Trophoblast cell (in vitro differentiated cells and primary cell): ENCODE measurements around the gene PDE8A.

Experiments used
- DNase-seq, 2 donors: peaks; one replicate each; pipeline ENCODE4 v3.0.0-alpha.2; 2016
- H2AFZ ChIP-seq: 2 replicates; pipeline ENCODE4 v1.6.1; 2013; ENCODE audit warnings: low read length, moderate library complexity, mild to moderate bottlenecking; ENCODE audit not compliant: insufficient read depth, poor library complexity
- H2AK5ac ChIP-seq: 2 replicates; pipeline ENCODE4 v1.6.1; 2013; ENCODE audit warnings: mild to moderate bottlenecking, low read length
- H2BK120ac ChIP-seq: 2 replicates; pipeline ENCODE4 v1.6.1; 2013; ENCODE audit warnings: low read length, mild to moderate bottlenecking, moderate library complexity; ENCODE audit not compliant: insufficient read depth, poor library complexity
- H2BK12ac ChIP-seq: 2 replicates; pipeline ENCODE4 v1.6.1; 2013; ENCODE audit warnings: mild to moderate bottlenecking, low read length, moderate library complexity
- H2BK5ac ChIP-seq: 2 replicates; pipeline ENCODE4 v1.6.1; 2013; ENCODE audit warnings: low read length, low read depth, moderate library complexity, mild to moderate bottlenecking; ENCODE audit not compliant: poor library complexity
- H3K14ac ChIP-seq: 2 replicates; pipeline ENCODE4 v1.6.1; 2013; ENCODE audit warnings: mild to moderate bottlenecking, low read length
- H3K18ac ChIP-seq: 2 replicates; pipeline ENCODE4 v1.6.1; 2013; ENCODE audit warnings: mild to moderate bottlenecking, low read length
- H3K23ac ChIP-seq: 2 replicates; pipeline ENCODE4 v1.6.1; 2013; ENCODE audit warnings: low read length
- H3K27ac ChIP-seq: 2 replicates; pipeline ENCODE4 v1.5.1; 2013; ENCODE audit warnings: low read depth, mild to moderate bottlenecking, inconsistent platforms, low read length, moderate library complexity
- H3K27me3 ChIP-seq: 2 replicates; pipeline ENCODE4 v1.6.1; 2013; ENCODE audit warnings: inconsistent platforms, mild to moderate bottlenecking, low read length, moderate library complexity; ENCODE audit not compliant: insufficient read depth
- H3K36me3 ChIP-seq, 2 experiments: 1 replicate in 1 of 2; 2 replicates in 1 of 2; pipeline ENCODE4 v1.6.1; 2013; ENCODE audit warnings: low read length in 2 of 2, mild to moderate bottlenecking in 2 of 2, moderate library complexity in 1 of 2; ENCODE audit not compliant: insufficient read depth in 2 of 2, control insufficient read depth in 1 of 2
- H3K4ac ChIP-seq: 2 replicates; pipeline ENCODE4 v1.6.1; 2013; ENCODE audit warnings: low read depth, mild to moderate bottlenecking, low read length, moderate library complexity
- H3K4me1 ChIP-seq, 2 experiments: 1 replicate in 1 of 2; 2 replicates in 1 of 2; pipeline ENCODE4 v1.6.1; 2013; ENCODE audit warnings: low read length in 2 of 2, mild to moderate bottlenecking in 2 of 2, moderate library complexity in 1 of 2; ENCODE audit not compliant: insufficient read depth in 2 of 2, control insufficient read depth in 1 of 2
- H3K4me2 ChIP-seq: 2 replicates; pipeline ENCODE4 v1.6.1; 2013; ENCODE audit warnings: inconsistent platforms, mild to moderate bottlenecking, low read length, moderate library complexity
- H3K4me3 ChIP-seq: 2 replicates; pipeline ENCODE4 v1.5.1; 2013; ENCODE audit warnings: mild to moderate bottlenecking, low read depth, low read length, inconsistent platforms
- H3K79me1 ChIP-seq: one replicate; pipeline ENCODE4 v1.6.1; 2013; ENCODE audit warnings: low read length
- H3K79me2 ChIP-seq: 2 replicates; pipeline ENCODE4 v1.6.1; 2013; ENCODE audit warnings: low read length, mild to moderate bottlenecking; ENCODE audit not compliant: control insufficient read depth, insufficient read depth, poor library complexity
- H3K9ac ChIP-seq: 2 replicates; pipeline ENCODE4 v1.6.1; 2013; ENCODE audit warnings: mild to moderate bottlenecking, low read length
- H3K9me3 ChIP-seq: 2 replicates; pipeline ENCODE4 v1.6.1; 2013; ENCODE audit warnings: low read depth, mild to moderate bottlenecking, control low read depth, inconsistent platforms, low read length; ENCODE audit not compliant: insufficient read depth
- H4K12ac ChIP-seq: 2 replicates; pipeline ENCODE4 v1.6.1; 2013; ENCODE audit warnings: low read depth, mild to moderate bottlenecking, low read length, moderate library complexity
- H4K8ac ChIP-seq: 2 replicates; pipeline ENCODE4 v1.6.1; 2013; ENCODE audit warnings: low read depth, mild to moderate bottlenecking, low read length, moderate library complexity
- H4K91ac ChIP-seq: one replicate; pipeline ENCODE4 v1.6.1; 2013; ENCODE audit warnings: low read depth, mild to moderate bottlenecking, low read length, moderate library complexity
- WGBS: extraction: QIAGEN DNeasy Blood & Tissue Kit; methylation state at CpG from one replicate; pipeline ENCODE4 v1.1.7; 2013; ENCODE audit warnings: missing lambda C conversion rate; ENCODE audit not compliant: insufficient read length, insufficient coverage; ENCODE audit errors: extremely low coverage; 5-methylcytosine and 5-hydroxymethylcytosine counted together

The PDE8A gene

GRCh38 chr15:85034276-85034675 lies 52.6 kb downstream of the PDE8A start:
- H2BK5ac ChIP-seq = no peak overlapping the region
- WGBS = no CpG with 5 or more reads among the region's 5 CpGs

GRCh38 chr15:85035980-85036379 lies 54.3 kb downstream of the PDE8A start:
- Histone ChIP-seq H2BK12ac (no peak overlapping the region), H3K9me3 (no peaks in the 10 kb centered on the region)

More at GRCh38 chr15:85034276-85034675, 52.6 kb downstream of the PDE8A start:
- Histone ChIP-seq H3K79me2 (no peaks in the 10 kb centered on the region), H4K8ac (no peak overlapping the region), H3K4me2 (no peak overlapping the region), H3K4ac (no peak overlapping the region), H2BK12ac (no peak overlapping the region), H4K12ac (no peak overlapping the region), H4K91ac (no peak overlapping the region), H3K9me3 (no peaks in the 10 kb centered on the region), H3K18ac (no peak overlapping the region), H3K14ac (no peak overlapping the region), H2AFZ (no peak overlapping the region), H3K27ac (no peak overlapping the region), H2BK120ac (no peak overlapping the region), H3K9ac (no peak overlapping the region), H3K4me1 (peaks cover 4 to 12% of the 10 kb centered on the region in 2 experiments), H3K27me3 (no peaks in the 10 kb centered on the region), H3K36me3 (no peaks in the 10 kb centered on the region), H3K4me3 (no peak overlapping the region), H3K79me1 (no peaks in the 10 kb centered on the region), H2AK5ac (no peak overlapping the region), H3K23ac (no peak overlapping the region)
- no peak for DNase-seq

DNA sequence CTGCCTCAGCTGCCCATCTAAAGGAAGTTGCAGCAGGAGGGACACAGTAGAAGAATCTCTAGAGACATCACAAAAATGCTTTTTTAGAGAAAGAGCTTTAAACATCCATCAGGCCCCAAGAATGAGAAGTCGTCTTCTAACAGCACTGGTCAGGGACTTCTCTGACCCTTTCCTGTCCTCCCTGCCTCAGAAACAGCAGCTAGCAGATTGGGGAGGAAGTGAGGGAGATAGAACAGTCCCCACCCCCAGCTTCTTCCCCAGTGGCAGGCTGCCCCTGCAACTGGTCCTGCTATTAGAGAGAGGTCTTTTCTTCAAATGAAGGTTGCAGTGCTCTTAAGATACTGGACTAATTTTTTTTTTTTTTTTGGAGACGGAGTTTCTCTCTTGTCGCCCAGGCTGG lies 55.1 kb downstream of the PDE8A start:
- H4K12ac ChIP-seq = no peak overlapping the region
- no peaks in the 10 kb centered on the region for H3K9me3 ChIP-seq
- H3K23ac ChIP-seq = no peak overlapping the region
- no peak overlapping the region for H3K4me2 ChIP-seq
- no peak overlapping the region for H4K8ac ChIP-seq
- no peak overlapping the region for H3K4ac ChIP-seq
- no peaks in the 10 kb centered on the region for H3K27me3 ChIP-seq
- no peaks in the 10 kb centered on the region for H3K79me1 ChIP-seq
- no peak for DNase-seq
- no peak overlapping the region for H2AK5ac ChIP-seq
- no CpG with 5 or more reads among the region's 3 CpGs for whole genome bisulfite sequencing
- no peak overlapping the region for H4K91ac ChIP-seq
- H3K36me3 ChIP-seq = no peaks in the 10 kb centered on the region
- H3K9ac ChIP-seq = no peak overlapping the region
- no peak overlapping the region for H2BK5ac ChIP-seq
- H3K4me1 ChIP-seq = peaks cover 0 to 2% of the 10 kb centered on the region in 2 experiments
- H3K14ac ChIP-seq = no peak overlapping the region
- H2BK120ac ChIP-seq = no peak overlapping the region
- H2AFZ ChIP-seq = no peak overlapping the region
- H3K27ac ChIP-seq = no peak overlapping the region
- H3K79me2 ChIP-seq = no peaks in the 10 kb centered on the region
- no peak overlapping the region for H3K18ac ChIP-seq
- H3K4me3 ChIP-seq = no peak overlapping the region
- H2BK12ac ChIP-seq = no peak overlapping the region

More at GRCh38 chr15:85035980-85036379, 54.3 kb downstream of the PDE8A start:
- no peaks in the 10 kb centered on the region for H3K79me2 ChIP-seq
- H4K91ac ChIP-seq = no peak overlapping the region
- H2AK5ac ChIP-seq = no peak overlapping the region
- no peak overlapping the region for H2AFZ ChIP-seq
- DNase-seq = no peak
- no peak overlapping the region for H3K4me3 ChIP-seq
- H3K79me1 ChIP-seq = no peaks in the 10 kb centered on the region
- no peak overlapping the region for H3K4me2 ChIP-seq
- H4K8ac ChIP-seq = no peak overlapping the region
- H3K4me1 ChIP-seq = peaks cover 4 to 8% of the 10 kb centered on the region in 2 experiments
- no peak overlapping the region for H3K14ac ChIP-seq
- H3K4ac ChIP-seq = no peak overlapping the region
- H3K27me3 ChIP-seq = no peaks in the 10 kb centered on the region
- no peak overlapping the region for H3K27ac ChIP-seq
- no peak overlapping the region for H3K18ac ChIP-seq
- no peak overlapping the region for H3K9ac ChIP-seq
- no peak overlapping the region for H3K23ac ChIP-seq
- H2BK5ac ChIP-seq = no peak overlapping the region
- no peak overlapping the region for H2BK120ac ChIP-seq
- H3K36me3 ChIP-seq = no peaks in the 10 kb centered on the region
- no peak overlapping the region for H4K12ac ChIP-seq

DNA sequence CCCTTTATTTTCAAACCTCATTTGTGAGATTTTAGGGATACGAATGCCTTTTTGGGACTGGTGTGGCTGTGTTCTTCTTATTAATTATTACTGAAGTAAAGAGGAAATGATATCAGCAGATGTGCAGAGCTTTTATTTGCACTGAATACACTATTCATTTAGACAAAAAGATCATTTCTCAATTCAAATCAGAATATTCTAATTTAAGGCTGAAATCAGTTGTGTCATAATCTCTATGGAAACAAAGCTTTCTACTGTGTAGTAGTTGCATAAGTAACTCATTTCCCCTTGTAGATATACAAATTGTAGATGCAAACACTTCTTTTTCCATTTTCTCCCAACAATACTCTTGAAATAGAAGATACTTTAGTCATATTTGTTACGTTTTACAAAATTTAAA lies 56.0 kb downstream of the PDE8A start:
- Histone ChIP-seq H2BK12ac (no peak overlapping the region), H3K4me1 (no peaks in the 10 kb centered on the region), H2AK5ac (no peak overlapping the region), H3K27ac (no peak overlapping the region), H3K9me3 (no peaks in the 10 kb centered on the region), H3K23ac (no peak overlapping the region), H3K18ac (no peak overlapping the region), H3K79me1 (peaks cover 2% of the 10 kb centered on the region), H2AFZ (no peak overlapping the region), H3K14ac (no peak overlapping the region), H4K12ac (no peak overlapping the region), H3K36me3 (no peaks in the 10 kb centered on the region), H3K27me3 (no peaks in the 10 kb centered on the region), H2BK5ac (no peak overlapping the region), H2BK120ac (no peak overlapping the region), H3K79me2 (no peaks in the 10 kb centered on the region), H3K9ac (no peak overlapping the region), H3K4ac (no peak overlapping the region), H3K4me3 (no peak overlapping the region), H4K8ac (no peak overlapping the region), H4K91ac (no peak overlapping the region), H3K4me2 (no peak overlapping the region)
- no CpG with 5 or more reads among the region's 2 CpGs for WGBS
- DNase-seq = no peak
